Heart right ventricle (tissue), 16 donors: ENCODE measurements around the gene EXOSC9. TPM values are rescaled to one million over a fixed set of nuclear protein-coding genes. Genes with fewer than 3 reads are reported as not detected.
A peak's percentile ranks its signal among the peaks of the same experiment; 100 is the strongest.

ENCODE experiments used
- ATAC-seq, 8 donors: fragments of 200-7000 bp; cut with Tn5 transposase; one replicate each; pipeline ENCODE4 v1.9.1; 2020; ENCODE audit warnings: mild to moderate bottlenecking in 8 of 8, moderate library complexity in 8 of 8, moderate number of reproducible peaks in 1 of 8
- DNase-seq, 2 donors: peaks; one replicate each; pipeline ENCODE4 v3.0.0-alpha.2; 2020
- H3K27ac ChIP-seq, 10 donors: fragments of 200-600 bp; sonication (generic) in 2 of 10; one replicate each; pipeline versions ENCODE4 v1.5.0 to v1.8.0; 2020 to 2022; ENCODE audit warnings: mild to moderate bottlenecking in 3 of 10
- H3K27me3 ChIP-seq, 7 donors: fragments of 200-600 bp; one replicate each; pipeline ENCODE4 v1.8.0; 2021 to 2022; ENCODE audit warnings: mild to moderate bottlenecking in 2 of 7
- H3K36me3 ChIP-seq, 9 donors: fragments of 200-600 bp; sonication (generic) in 1 of 9; one replicate each; pipeline versions ENCODE4 v1.5.0 to v1.8.0; 2020 to 2022; ENCODE audit warnings: mild to moderate bottlenecking in 2 of 9
- H3K4me1 ChIP-seq, 9 donors: fragments of 200-600 bp; sonication (generic) in 1 of 9; one replicate each; pipeline versions ENCODE4 v1.5.0 to v1.8.0; 2020 to 2022; ENCODE audit warnings: mild to moderate bottlenecking in 4 of 9
- H3K4me3 ChIP-seq, 10 donors: fragments of 200-600 bp; sonication (generic) in 2 of 10; one replicate each; pipeline versions ENCODE4 v1.5.0 to v1.8.0; 2020 to 2022; ENCODE audit warnings: mild to moderate bottlenecking in 7 of 10, moderate library complexity in 2 of 10
- H3K9me3 ChIP-seq, 11 donors: fragments of 200-600 bp in 10 of 11; sonication (generic) in 2 of 11; one replicate each; pipeline versions ENCODE4 v1.5.0 to v1.8.0; 2013 to 2022; ENCODE audit warnings: mild to moderate bottlenecking in 2 of 11, control low read depth in 1 of 11, moderate library complexity in 1 of 11
- WGBS, 2 donors: extraction: QIAGEN DNeasy Blood & Tissue Kit; methylation state at CpG; one replicate each; pipeline ENCODE4 v1.1.7; 2013; ENCODE audit warnings: inconsistent platforms in 1 of 2; 5-methylcytosine and 5-hydroxymethylcytosine counted together
- intact Hi-C, 10 donors: fragments of 100-400 bp; cut with DNase I; formaldehyde crosslinking; loops; one replicate each; pipeline versions ENCODE4 v1.11.1 to v1.14.2; 2022
- polyA plus RNA-seq, 2 donors: library from polyadenylated mRNA; stranded (reverse); fragments of 200-250 nt; gene quantifications; one replicate each; pipeline ENCODE4 v1.2.3, GENCODE V29; 2013
- total RNA-seq, 10 donors: library from RNA; stranded (reverse); fragmentation: NEBNext Ultra II Directional in 3 of 10; extraction: Animal tissue kit (Norgen Biotek cat#: 25700) in 3 of 10; gene quantifications; one replicate each; pipeline versions ENCODE4 v1.2.1 to v1.2.4, GENCODE V29; 2021 to 2023
- TF ChIP-seq, protein P1 (sequence below), 9 donors: fragments of 200-600 bp; sonication (generic) in 2 of 9; IDR thresholded peaks; one replicate each; pipeline versions ENCODE4 v1.5.0 to v1.8.0; 2021 to 2022; ENCODE audit warnings: antibody characterized with exemption in 9 of 9, mild to moderate bottlenecking in 5 of 9, moderate library complexity in 1 of 9
- donor health status: Arrhythmogenic right ventricular cardiomyopathy.
- donor health status: ischemic (EF 13 %, LVEDD 7.1; RV severe dilation, severe dysfunction).
- donor health status: healthy with polysubstance abuse.
- donor health status: DM: no; HTN: yes; CAD: no.
- donor health status: DM: no; HTN: no; CAD: no.
- donor health status: ischemic (EF 25% LVEDD 6.9; RV normal size, moderate dysfunction).
- donor health status: ischemic (EF 25% LVEDD 5.7; RV mildly dilated, moderate dysfunction).
- donor health status: healthy.
- donor health status: DM: yes; HTN: yes; CAD: no.
- donor health status: Ischemic cardiomyopathy.
- donor health status: ischemic (EF 35%, LVEDD 5.7; RV mildly dilated, moderate dysfunction).
- donor health status: nonischemic (EF 11% LVEDD 7.7; RV severe dilation, severe dysfunction).
- donor health status: DM: yes; HTN: yes; CAD: no.
- donor health status: PGD.
- donor health status: ischemic (EF 29% LVEDD 5.4; RV normal size, mild dysfunction).
- donor health status: nonischemic (EF 23%, LVEDD 6.1; RV moderate dilation, normal function).

EXOSC9 gene
- total and polyA plus RNA-seq, 12 donors: 10.7 to 29.2 (median 14.0) TPM

DNA sequence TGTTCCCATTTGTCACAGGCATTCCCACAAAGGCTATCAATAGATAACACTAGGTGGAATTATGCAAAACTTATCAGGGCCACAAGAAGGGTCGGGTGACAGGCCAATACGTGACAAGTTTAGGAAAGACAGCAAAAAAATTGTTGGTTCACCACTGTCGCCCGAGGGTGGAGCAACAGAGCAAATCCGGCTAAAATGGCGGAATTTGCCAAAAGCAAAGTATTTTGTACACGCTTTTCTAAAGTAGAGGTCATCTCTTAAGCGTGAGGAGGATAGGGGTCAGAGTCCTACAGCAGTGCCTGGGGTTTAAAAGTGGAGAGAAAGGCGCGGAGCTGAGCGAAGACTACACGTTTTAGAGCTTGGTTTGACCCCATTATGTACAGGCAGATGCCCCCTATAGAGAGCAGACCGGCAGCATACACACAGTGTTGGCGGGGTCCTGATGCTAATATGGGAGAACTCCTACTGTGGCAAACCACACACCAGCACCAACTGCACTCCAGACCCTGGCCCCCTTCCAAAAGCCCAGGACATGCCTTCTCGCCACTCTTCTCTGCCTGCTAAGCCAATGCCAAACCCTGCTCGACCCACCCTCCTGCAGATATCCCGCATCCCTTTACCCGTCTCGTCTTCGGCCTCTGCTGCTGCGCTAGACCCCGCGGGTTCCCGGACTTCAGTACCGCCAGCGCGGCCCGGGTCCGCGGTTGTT, 21.8 kb downstream of the EXOSC9 start:
- Histone ChIP-seq H3K27me3 (no peaks in the 10 kb centered on the region), H3K9me3 (no peaks in the 10 kb centered on the region), H3K4me1 (peaks cover 0 to 30% (median 10%) of the 10 kb centered on the region in 9 donors), H3K36me3 (peaks cover 0 to 45% (median 8%) of the 10 kb centered on the region in 9 donors), H3K4me3 (peak overlapping the region; percentile 39 to 81 (median 62)), H3K27ac (peak overlapping the region in 1 of 10 donors; percentile 89)
- 2% methylated on average over 30 of the region's 30 CpGs for whole genome bisulfite sequencing, 2 donors
- DNase-seq (peak in 1 of 2 donors; percentile 11), ATAC-seq (peak in 5 of 8 donors; percentile 1 to 58 (median 9))
- intact Hi-C loops: no loop called here
- TF ChIP-seq, protein P1, sequence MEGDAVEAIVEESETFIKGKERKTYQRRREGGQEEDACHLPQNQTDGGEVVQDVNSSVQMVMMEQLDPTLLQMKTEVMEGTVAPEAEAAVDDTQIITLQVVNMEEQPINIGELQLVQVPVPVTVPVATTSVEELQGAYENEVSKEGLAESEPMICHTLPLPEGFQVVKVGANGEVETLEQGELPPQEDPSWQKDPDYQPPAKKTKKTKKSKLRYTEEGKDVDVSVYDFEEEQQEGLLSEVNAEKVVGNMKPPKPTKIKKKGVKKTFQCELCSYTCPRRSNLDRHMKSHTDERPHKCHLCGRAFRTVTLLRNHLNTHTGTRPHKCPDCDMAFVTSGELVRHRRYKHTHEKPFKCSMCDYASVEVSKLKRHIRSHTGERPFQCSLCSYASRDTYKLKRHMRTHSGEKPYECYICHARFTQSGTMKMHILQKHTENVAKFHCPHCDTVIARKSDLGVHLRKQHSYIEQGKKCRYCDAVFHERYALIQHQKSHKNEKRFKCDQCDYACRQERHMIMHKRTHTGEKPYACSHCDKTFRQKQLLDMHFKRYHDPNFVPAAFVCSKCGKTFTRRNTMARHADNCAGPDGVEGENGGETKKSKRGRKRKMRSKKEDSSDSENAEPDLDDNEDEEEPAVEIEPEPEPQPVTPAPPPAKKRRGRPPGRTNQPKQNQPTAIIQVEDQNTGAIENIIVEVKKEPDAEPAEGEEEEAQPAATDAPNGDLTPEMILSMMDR (IDR thresholded peaks at IDR 0.05): no peak

DNA sequence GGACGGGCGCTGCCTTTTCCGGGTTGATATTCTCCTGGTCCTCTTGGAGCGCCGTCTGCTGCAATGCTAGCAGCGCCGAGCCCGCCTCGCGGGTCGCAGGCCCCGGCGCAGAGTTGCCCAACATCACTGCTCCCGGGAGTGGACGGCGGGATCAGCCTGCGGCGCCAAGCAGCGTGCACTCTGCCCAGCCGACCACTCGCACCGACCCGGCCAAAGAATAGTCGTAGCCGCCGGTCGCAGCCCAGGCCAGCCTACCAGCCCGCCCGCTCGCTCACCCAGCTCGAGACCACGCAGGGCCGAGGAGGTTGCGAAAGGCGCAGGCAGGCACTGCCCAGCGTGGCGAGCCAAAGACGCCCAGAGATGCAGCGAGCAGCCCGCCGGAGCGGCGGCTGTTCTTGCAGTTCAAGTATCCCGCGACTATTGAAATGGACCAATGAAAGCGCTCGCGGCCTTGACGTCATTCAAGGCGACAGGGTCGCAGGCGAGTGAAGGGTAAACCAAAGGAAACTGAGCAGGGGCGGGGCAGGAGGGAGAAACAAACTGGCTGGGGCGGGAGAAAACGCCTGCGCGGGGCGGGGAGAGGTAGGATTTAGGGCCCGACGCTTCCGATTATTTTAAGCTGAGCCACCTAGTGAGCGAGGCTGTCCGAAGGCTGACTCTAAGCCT, 22.5 kb downstream of the EXOSC9 start, which contains the start of gene CCNA2:
TSS of gene CCNA2 (minus strand) at position 379 of the 666 bp plus-strand sequence. CDS start at position 124, 255 bp downstream.
- WGBS, 2 donors: 0 to 1% methylated on average over 63 of the region's 63 CpGs
- Histone ChIP-seq H3K27ac (peak within 1 kb of the TSS in 9 of 10 donors; percentile 52 to 89 (median 73)), H3K9me3 (no peaks in the 10 kb centered on the region), H3K27me3 (no peaks in the 10 kb centered on the region), H3K36me3 (peaks cover 0 to 44% (median 8%) of the 10 kb centered on the region in 9 donors), H3K4me1 (peaks cover 0 to 30% (median 10%) of the 10 kb centered on the region in 9 donors), H3K4me3 (peak within 1 kb of the TSS; percentile 39 to 81 (median 62))
- TF ChIP-seq, protein P1 (IDR thresholded peaks at IDR 0.05): peak in 5 of 9 donors; percentile 8 to 28 (median 19)
- DNase-seq (peak; percentile 93 to 98), ATAC-seq (peak; percentile 100)
- intact Hi-C loops: no loop called here

DNA sequence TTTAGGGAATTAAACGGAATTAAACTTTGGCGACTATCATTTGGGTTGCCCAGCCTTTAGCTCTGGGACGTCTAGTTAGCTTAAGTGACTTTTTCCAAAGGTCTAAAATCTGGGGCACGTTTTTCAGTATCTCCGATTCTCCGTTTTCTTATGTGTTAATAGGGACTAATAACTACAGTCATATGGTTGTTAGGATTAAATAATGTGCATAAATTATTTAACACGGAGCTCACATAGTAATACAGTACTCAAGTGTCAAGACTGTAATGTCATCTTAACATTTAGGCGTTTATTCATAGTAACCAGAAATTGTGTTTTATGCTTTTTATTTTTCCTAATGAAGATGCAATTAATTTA, 23.0 kb downstream of the EXOSC9 start:
- H3K4me1 ChIP-seq: peaks cover 0 to 30% (median 10%) of the 10 kb centered on the region in 9 donors
- intact Hi-C loops: no loop called here
- H3K36me3 ChIP-seq: peaks cover 0 to 44% (median 8%) of the 10 kb centered on the region in 9 donors
- H3K27me3 ChIP-seq: no peaks in the 10 kb centered on the region
- H3K27ac ChIP-seq: peak overlapping the region in 9 of 10 donors; percentile 52 to 89 (median 73)
- ATAC-seq (peak in 1 of 8 donors; percentile 21), DNase-seq (no peak)
- H3K9me3 ChIP-seq: no peaks in the 10 kb centered on the region
- WGBS, 2 donors: 6 to 7% methylated on average over 8 of the region's 8 CpGs
- TF ChIP-seq, protein P1 (IDR thresholded peaks at IDR 0.05): no peak
- H3K4me3 ChIP-seq: peak overlapping the region; percentile 39 to 81 (median 62)

DNA sequence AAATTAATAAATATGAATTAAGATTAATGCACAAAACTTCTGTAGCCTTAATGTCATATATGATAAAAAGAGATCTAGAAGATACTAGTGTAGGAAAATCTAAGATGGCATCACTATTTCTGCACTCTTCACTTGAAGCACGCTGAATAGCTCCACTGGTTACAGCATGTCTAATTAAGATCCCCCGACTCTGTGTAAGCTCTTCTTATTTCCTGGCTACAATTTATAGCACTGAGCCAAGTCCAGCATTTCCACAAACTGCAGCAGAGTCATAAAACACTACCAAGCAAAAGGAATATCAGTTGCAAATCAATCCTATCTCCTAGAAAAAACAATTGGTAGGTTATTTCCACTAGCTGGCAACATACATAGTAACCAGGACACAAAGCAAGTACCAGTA, 23.8 kb downstream of the EXOSC9 start:
- peaks cover 0 to 26% (median 10%) of the 10 kb centered on the region in 9 donors for H3K4me1 ChIP-seq
- TF ChIP-seq, protein P1 (IDR thresholded peaks at IDR 0.05): no peak
- DNase-seq (no peak), ATAC-seq (no peak)
- H3K9me3 ChIP-seq: no peaks in the 10 kb centered on the region
- no peak overlapping the region for H3K27ac ChIP-seq
- no peaks in the 10 kb centered on the region for H3K27me3 ChIP-seq
- 34 to 39% methylated on average over 2 of the region's 2 CpGs for WGBS, 2 donors
- no peak overlapping the region for H3K4me3 ChIP-seq
- intact Hi-C loops: loop anchor here in 1 of 10 donors (5.0 kb wide), 1 partner anchor 42 kb away; no protein-coding TSS in a partner anchor
- H3K36me3 ChIP-seq: peaks cover 0 to 45% (median 9%) of the 10 kb centered on the region in 9 donors
